Cardiac muscle cell (in vitro differentiated cells and primary cell): ENCODE measurements around the gene IFRD2. TPM values are rescaled to one million over a fixed set of nuclear protein-coding genes. Genes with fewer than 3 reads are reported as not detected.
A peak's percentile ranks its signal among the peaks of the same experiment; 100 is the strongest.
"Not testable (repeated sequence)": the region's sequence is repeated elsewhere in the genome, so short reads cannot be mapped to it uniquely, and the experiment has no call there.

Experiments used
- DNase-seq, 2 donors: peaks; one replicate each; pipeline versions ENCODE4 v3.0.0 to v3.0.0-alpha.2; 2010 to 2017; ENCODE audit warnings: low read depth in 1 of 2, low spot score in 1 of 2
- H3K27ac ChIP-seq: fragments of 200-600 bp; sonication (generic); 2 replicates; pipeline ENCODE4 v1.5.1; 2016
- H3K27me3 ChIP-seq: fragments of 200-600 bp; sonication (generic); 2 replicates; pipeline ENCODE4 v1.6.0; 2016; ENCODE audit warnings: control low read depth
- H3K36me3 ChIP-seq: fragments of 200-600 bp; sonication (generic); 2 replicates; pipeline ENCODE4 v1.5.1; 2016; ENCODE audit warnings: control low read depth
- H3K4me1 ChIP-seq: fragments of 200-600 bp; sonication (generic); 2 replicates; pipeline ENCODE4 v1.8.1; 2017; ENCODE audit warnings: low read depth, mild to moderate bottlenecking, mixed run types
- H3K4me3 ChIP-seq: fragments of 200-600 bp; sonication (generic); 2 replicates; pipeline ENCODE4 v1.5.1; 2016; ENCODE audit warnings: mild to moderate bottlenecking
- H3K9me3 ChIP-seq: fragments of 200-600 bp; sonication (generic); 2 replicates; pipeline ENCODE4 v1.5.1; 2017; ENCODE audit warnings: low read depth, mild to moderate bottlenecking, control low read depth
- CTCF ChIP-seq: IDR thresholded peaks from 2 replicates; pipeline ENCODE4 v1.5.1; 2012; ENCODE audit warnings: low read depth, mild to moderate bottlenecking, low read length
- polyA plus RNA-seq: library from polyadenylated mRNA; unstranded; fragments of >200 nt; fragmentation: Nextera tagmentation; extraction: Ambion mirVana; gene quantifications from 2 replicates; pipeline ENCODE4 v1.2.1, GENCODE V29; 2016
- total RNA-seq: library from RNA; depleted of rRNA; stranded (reverse); fragments of >200 nt; gene quantifications from 2 replicates; pipeline ENCODE4 v1.2.3, GENCODE V29; 2016

Gene IFRD2
- total and polyA plus RNA-seq, 2 experiments from 2014 or later: 61.0 to 110 TPM

- Histone ChIP-seq H3K4me1 (peaks cover 13% of the 10 kb centered on the region), H3K27me3 (no peaks in the 10 kb centered on the region), H3K9me3 (no peaks in the 10 kb centered on the region), H3K36me3 (peaks cover 7% of the 10 kb centered on the region), H3K4me3 (no peak overlapping the region), H3K27ac (no peak overlapping the region)
- DNase-seq: no peak
- TF ChIP-seq CTCF: no peak
These were observed 43.8 kb downstream of the IFRD2 start for GRCh38 chr3:50248387-50248786.

- DNase-seq: peak in 1 of 2 donors; percentile 92
- H3K9me3 ChIP-seq: no peaks in the 10 kb centered on the region
- H3K4me1 ChIP-seq: peaks cover 18% of the 10 kb centered on the region
- peak overlapping the region; percentile 62 for H3K27ac ChIP-seq
- H3K4me3 ChIP-seq: no peak overlapping the region
- no peaks in the 10 kb centered on the region for H3K36me3 ChIP-seq
- no peak for TF ChIP-seq CTCF
- no peaks in the 10 kb centered on the region for H3K27me3 ChIP-seq
These were observed 45.7 kb downstream of the IFRD2 start for GRCh38 chr3:50246517-50246954.

GRCh38 chr3:50245831-50246516 lies 46.3 kb downstream of the IFRD2 start:
- peak; percentile 98 for TF ChIP-seq CTCF
- Histone ChIP-seq H3K36me3 (no peaks in the 10 kb centered on the region), H3K27ac (peak overlapping the region; percentile 62), H3K4me3 (peak overlapping the region; percentile 24), H3K4me1 (peaks cover 24% of the 10 kb centered on the region), H3K9me3 (no peaks in the 10 kb centered on the region), H3K27me3 (no peaks in the 10 kb centered on the region)
- peak; percentile 92 to 94 for DNase-seq

- H3K9me3 ChIP-seq: no peaks in the 10 kb centered on the region
- no peaks in the 10 kb centered on the region for H3K27me3 ChIP-seq
- H3K4me3 ChIP-seq: no peak overlapping the region
- peaks cover 27% of the 10 kb centered on the region for H3K4me1 ChIP-seq
- no peaks in the 10 kb centered on the region for H3K36me3 ChIP-seq
- no peak for TF ChIP-seq CTCF
- DNase-seq: no peak
- H3K27ac ChIP-seq: peak overlapping the region; percentile 62
These were observed 46.9 kb downstream of the IFRD2 start for GRCh38 chr3:50245251-50245745.

- H3K27ac ChIP-seq: peak overlapping the region; percentile 62
These were observed 47.4 kb downstream of the IFRD2 start for GRCh38 chr3:50244813-50245212.

GRCh38 chr3:50243543-50243895 lies 48.7 kb downstream of the IFRD2 start:
- Histone ChIP-seq H3K36me3 (no peaks in the 10 kb centered on the region), H3K4me1 (peaks cover 27% of the 10 kb centered on the region)

More at GRCh38 chr3:50244813-50245212, 47.4 kb downstream of the IFRD2 start:
- H3K27me3 ChIP-seq, DNase-seq, H3K36me3 ChIP-seq, H3K9me3 ChIP-seq, H3K4me3 ChIP-seq: not testable (repeated sequence)
- peaks cover 27% of the 10 kb centered on the region for H3K4me1 ChIP-seq

More at GRCh38 chr3:50243543-50243895, 48.7 kb downstream of the IFRD2 start:
- H3K4me3 ChIP-seq: no peak overlapping the region
- no peak for TF ChIP-seq CTCF
- H3K27ac ChIP-seq: no peak overlapping the region
- no peaks in the 10 kb centered on the region for H3K9me3 ChIP-seq
- no peak for DNase-seq
- no peaks in the 10 kb centered on the region for H3K27me3 ChIP-seq
